HG03520 (cell line): ENCODE data around the gene RSPO4.

Experiments
- ATAC-seq: cut with Tn5 transposase; IDR thresholded peaks from one replicate; pipeline ENCODE4 v1.9.1; 2021; ENCODE audit warnings: mild to moderate bottlenecking, moderate library complexity; ENCODE audit not compliant: unreplicated experiment

The RSPO4 gene

GRCh38 chr20:911882-912600 is 90.1 kb downstream of the RSPO4 start:
- ATAC-seq, result no peak

GRCh38 chr20:910870-911770 is 91.0 kb downstream of the RSPO4 start:
- no peak for ATAC-seq

- no peak for ATAC-seq
These were observed 91.8 kb downstream of the RSPO4 start for GRCh38 chr20:910132-910869.

GRCh38 chr20:909641-910040 is 92.5 kb downstream of the RSPO4 start:
- ATAC-seq, result no peak
